HUDEP-2 (cell line): ENCODE results near the gene TPSAB1.

Experiments used
- DNase-seq, 76 experiments: peaks; one replicate each; lab custom pipeline; 2025; ENCODE audit not compliant: unreplicated experiment in 76 of 76; lab: John Stamatoyannopoulos, UW

TPSAB1 gene

GRCh38 chr16:1279945-1280589, 39.6 kb downstream of the TPSAB1 start:
- DNase-seq: no peak

- DNase-seq: no peak
Measured at GRCh38 chr16:1280783-1281182, 40.3 kb downstream of the TPSAB1 start.

GRCh38 chr16:1281517-1281916, 41.0 kb downstream of the TPSAB1 start:
- DNase-seq: no peak

GRCh38 chr16:1282324-1282973, 41.9 kb downstream of the TPSAB1 start:
- DNase-seq: no peak

- no peak for DNase-seq
Measured at GRCh38 chr16:1283296-1283695, 42.8 kb downstream of the TPSAB1 start.

GRCh38 chr16:1283996-1284616, 43.6 kb downstream of the TPSAB1 start:
- no peak for DNase-seq

GRCh38 chr16:1285669-1286512, 45.4 kb downstream of the TPSAB1 start:
- DNase-seq: no peak

- no peak for DNase-seq
Measured at GRCh38 chr16:1286513-1287094, 46.1 kb downstream of the TPSAB1 start.

GRCh38 chr16:1287982-1288670, 47.6 kb downstream of the TPSAB1 start:
- DNase-seq: no peak

GRCh38 chr16:1288813-1289476, 48.4 kb downstream of the TPSAB1 start:
- DNase-seq: no peak

GRCh38 chr16:1289477-1289866, 49.0 kb downstream of the TPSAB1 start:
- DNase-seq: no peak

GRCh38 chr16:1290063-1290501, 49.6 kb downstream of the TPSAB1 start:
- DNase-seq: no peak

- no peak for DNase-seq
Measured at GRCh38 chr16:1290860-1291575, 50.5 kb downstream of the TPSAB1 start.

GRCh38 chr16:1291576-1291974, 51.1 kb downstream of the TPSAB1 start:
- no peak for DNase-seq
